CD4-positive, alpha-beta T cell treated with Interleukin-17A for 1 hour (primary cell): ENCODE data around the gene CDH7.

Experiments used
- DNase-seq: peaks from one replicate; pipeline ENCODE4 v3.0.0-alpha.2; 2020

Gene CDH7

DNA sequence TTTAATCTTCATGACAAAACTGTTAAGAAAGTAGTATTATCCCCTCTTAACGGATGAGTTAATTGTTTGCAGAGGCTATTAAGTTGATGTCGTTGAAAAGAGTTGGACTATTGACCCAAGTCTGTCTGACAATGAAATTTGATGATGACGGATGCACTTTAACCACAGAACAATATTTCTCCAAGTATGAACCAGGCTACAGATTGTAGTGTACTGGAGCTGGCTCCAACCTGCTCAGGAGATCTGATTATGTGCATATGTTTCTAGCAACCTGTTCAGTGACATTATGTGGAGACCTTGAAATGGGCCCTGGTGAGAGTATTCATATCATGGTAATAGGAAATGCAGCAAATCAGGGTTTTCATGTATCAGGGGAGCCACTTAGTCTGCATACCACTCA, 174.1 kb downstream of the CDH7 start:
- DNase-seq, result no peak

DNA sequence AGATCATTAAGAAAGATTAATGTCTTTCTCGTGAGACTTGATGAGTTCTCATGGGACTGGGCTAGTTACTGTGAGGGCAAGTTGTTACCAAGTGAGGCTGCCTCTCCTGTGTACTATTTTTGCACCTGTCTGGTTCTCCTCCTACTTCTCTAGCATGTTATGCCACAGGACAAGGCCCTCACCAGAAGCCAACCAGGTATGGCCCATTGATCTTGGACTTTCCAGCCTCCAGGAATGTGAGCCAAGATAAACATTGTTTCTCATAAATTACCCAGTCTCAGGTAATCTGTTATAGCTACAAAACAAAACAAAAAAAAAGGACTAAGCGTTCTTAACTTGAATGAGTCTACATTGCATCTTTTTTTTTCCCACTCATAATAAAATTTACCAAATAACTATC, 184.1 kb downstream of the CDH7 start:
- no peak for DNase-seq

GRCh38 chr18:65936678-65937077, 185.9 kb downstream of the CDH7 start:
- DNase-seq, result no peak

GRCh38 chr18:65937180-65937579, 186.4 kb downstream of the CDH7 start:
- no peak for DNase-seq

DNA sequence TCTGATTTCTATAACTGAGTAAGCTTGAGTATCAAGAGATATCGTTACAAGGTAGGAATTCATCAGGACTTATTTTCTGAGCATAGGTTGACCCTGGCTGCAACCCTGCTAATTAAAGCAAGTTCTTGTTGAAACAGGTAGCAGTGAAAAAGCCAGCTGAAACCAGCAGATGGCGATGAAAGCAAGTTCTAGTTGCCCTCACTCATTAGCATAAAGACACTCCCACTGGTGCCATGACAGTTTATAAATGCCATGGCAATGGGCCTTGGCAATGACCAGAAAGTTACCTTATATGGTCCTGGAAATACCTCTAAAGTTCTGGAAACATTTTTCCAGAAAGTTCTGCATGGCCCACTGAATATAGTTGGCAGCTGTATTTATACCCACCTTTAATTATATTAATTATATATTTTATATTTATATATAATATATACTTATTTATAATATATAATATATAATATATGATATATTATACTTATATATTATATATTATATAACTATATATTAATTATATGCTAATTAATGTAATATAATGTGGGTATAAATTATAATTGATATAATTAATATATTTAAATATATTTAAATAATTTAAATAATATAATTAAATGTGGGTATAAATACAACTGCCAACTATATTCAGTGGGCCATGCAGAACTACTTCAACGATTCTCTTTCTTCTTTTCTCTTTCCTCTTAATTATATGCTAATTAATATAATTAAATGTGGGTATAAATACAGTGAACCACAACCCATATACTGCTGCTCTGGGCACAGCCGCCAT, 188.0 kb downstream of the CDH7 start:
- no peak for DNase-seq
